ENCODE measurements around the gene SLC6A8. TPM values are rescaled to one million over a fixed set of nuclear protein-coding genes. Genes with fewer than 3 reads are reported as not detected.

Gene SLC6A8
- total RNA-seq, 1 experiment from 2014 or later, result 24.5 TPM

GRCh38 chrX:153706799-153707198 lies 19.1 kb downstream of the SLC6A8 start:
- no peak for DNase-seq (ENCODE audit: low read depth)

GRCh38 chrX:153707406-153707805 lies 19.7 kb downstream of the SLC6A8 start:
- no peak for DNase-seq (ENCODE audit: low read depth)

GRCh38 chrX:153708415-153708814 lies 20.7 kb downstream of the SLC6A8 start:
- peak; percentile 91 for DNase-seq (ENCODE audit: low read depth)

- no peak for DNase-seq (ENCODE audit: low read depth)
These were observed 22.3 kb downstream of the SLC6A8 start for GRCh38 chrX:153709726-153710674.

- DNase-seq (ENCODE audit: low read depth), result no peak
These were observed 26.5 kb downstream of the SLC6A8 start for GRCh38 chrX:153714256-153714655.

GRCh38 chrX:153717445-153717844 lies 29.7 kb downstream of the SLC6A8 start:
- DNase-seq (ENCODE audit: low read depth), result no peak

GRCh38 chrX:153719238-153719637 lies 31.5 kb downstream of the SLC6A8 start:
- DNase-seq (ENCODE audit: low read depth), result no peak

- no peak for DNase-seq (ENCODE audit: low read depth)
These were observed 32.0 kb downstream of the SLC6A8 start for GRCh38 chrX:153719701-153720100.

- no peak for DNase-seq (ENCODE audit: low read depth)
These were observed 35.1 kb downstream of the SLC6A8 start for GRCh38 chrX:153722704-153723350.

- DNase-seq (ENCODE audit: low read depth), result peak; percentile 71
These were observed 35.9 kb downstream of the SLC6A8 start for GRCh38 chrX:153723351-153724251.

- peak; percentile 89 for DNase-seq (ENCODE audit: low read depth)
These were observed 36.7 kb downstream of the SLC6A8 start, which contains the start of the genes ABCD1 and BCAP31 for GRCh38 chrX:153724252-153725038. TSS of gene ABCD1 (plus strand) at chrX:153724856. CDS start at chrX:153725267, 411 bp downstream. TSS of gene BCAP31 (minus strand) at chrX:153724387. CDS start at chrX:153723244, 1,143 bp downstream.

GRCh38 chrX:153725039-153725831 lies 37.5 kb downstream of the SLC6A8 start:
- no peak for DNase-seq (ENCODE audit: low read depth)

- no peak for DNase-seq (ENCODE audit: low read depth)
These were observed 38.1 kb downstream of the SLC6A8 start for GRCh38 chrX:153725832-153726285.

- peak; percentile 89 for DNase-seq (ENCODE audit: low read depth)
These were observed 38.8 kb downstream of the SLC6A8 start for GRCh38 chrX:153726286-153727122.

GRCh38 chrX:153727123-153727931 lies 39.6 kb downstream of the SLC6A8 start:
- DNase-seq (ENCODE audit: low read depth), result peak; percentile 66

GRCh38 chrX:153728095-153728494 lies 40.4 kb downstream of the SLC6A8 start:
- DNase-seq (ENCODE audit: low read depth), result no peak

GRCh38 chrX:153728951-153729631 lies 41.4 kb downstream of the SLC6A8 start:
- no peak for DNase-seq (ENCODE audit: low read depth)

All from M059J (cell line).